Daoy (cell line): ENCODE data around the gene SULT4A1. TPM values are rescaled to one million over a fixed set of nuclear protein-coding genes. Genes with fewer than 3 reads are reported as not detected.
"Not testable (repeated sequence)": the region's sequence is repeated elsewhere in the genome, so short reads cannot be mapped to it uniquely, and the experiment has no call there.

Source experiments
- DNase-seq: peaks from one replicate; pipeline ENCODE4 v3.0.0-alpha.2; 2015; ENCODE audit warnings: low read depth
- total RNA-seq: library from RNA; depleted of rRNA; stranded (reverse); fragments of >200 nt; shearing (Covaris generic); gene quantifications from 2 replicates; pipeline ENCODE4 v1.2.3, GENCODE V29; 2014; rRNA removed

The SULT4A1 gene, protein sequence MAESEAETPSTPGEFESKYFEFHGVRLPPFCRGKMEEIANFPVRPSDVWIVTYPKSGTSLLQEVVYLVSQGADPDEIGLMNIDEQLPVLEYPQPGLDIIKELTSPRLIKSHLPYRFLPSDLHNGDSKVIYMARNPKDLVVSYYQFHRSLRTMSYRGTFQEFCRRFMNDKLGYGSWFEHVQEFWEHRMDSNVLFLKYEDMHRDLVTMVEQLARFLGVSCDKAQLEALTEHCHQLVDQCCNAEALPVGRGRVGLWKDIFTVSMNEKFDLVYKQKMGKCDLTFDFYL
- total RNA-seq: 1.0 and 2.2 TPM in 2 replicates

DNA sequence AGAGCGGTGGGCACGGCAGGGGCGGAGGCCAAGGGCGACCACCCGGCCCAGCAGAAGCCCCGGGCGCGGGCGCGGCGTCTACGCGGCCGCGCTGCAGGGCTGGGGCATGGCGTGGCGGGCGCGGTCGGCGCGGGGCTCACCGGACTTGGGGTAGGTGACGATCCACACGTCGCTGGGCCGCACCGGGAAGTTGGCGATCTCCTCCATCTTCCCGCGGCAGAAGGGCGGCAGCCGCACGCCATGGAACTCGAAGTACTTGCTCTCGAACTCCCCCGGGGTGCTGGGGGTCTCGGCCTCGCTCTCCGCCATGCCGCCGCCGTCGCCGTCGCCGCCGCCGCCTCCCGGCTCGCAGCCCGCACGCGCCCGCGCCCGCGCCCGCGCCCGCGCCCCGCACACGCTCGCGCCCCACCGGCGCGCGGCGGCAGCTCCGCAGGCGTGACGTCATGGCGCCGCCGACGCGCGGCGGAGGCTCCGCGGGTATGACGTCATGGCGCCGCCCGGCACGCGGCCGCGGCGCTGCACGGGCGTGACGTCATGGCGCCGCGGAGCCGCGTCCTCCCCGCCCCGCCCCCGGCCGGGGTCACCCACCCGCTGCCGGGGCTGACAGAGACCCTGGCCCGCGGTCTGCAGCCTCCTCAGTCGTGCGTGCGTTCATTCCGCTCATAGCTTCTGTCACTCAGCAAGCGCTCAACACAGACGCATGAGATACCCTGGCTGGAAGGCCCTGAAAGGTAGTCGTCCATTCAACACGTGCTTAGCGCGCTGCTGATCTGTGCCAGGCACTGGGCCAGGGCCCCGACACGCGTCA lies at the start of gene SULT4A1:
SULT4A1 (minus strand) TSS at position 440 of the 808 bp plus-strand sequence; CDS start at position 309, 131 bp downstream.
- DNase-seq: peak; percentile 53

DNA sequence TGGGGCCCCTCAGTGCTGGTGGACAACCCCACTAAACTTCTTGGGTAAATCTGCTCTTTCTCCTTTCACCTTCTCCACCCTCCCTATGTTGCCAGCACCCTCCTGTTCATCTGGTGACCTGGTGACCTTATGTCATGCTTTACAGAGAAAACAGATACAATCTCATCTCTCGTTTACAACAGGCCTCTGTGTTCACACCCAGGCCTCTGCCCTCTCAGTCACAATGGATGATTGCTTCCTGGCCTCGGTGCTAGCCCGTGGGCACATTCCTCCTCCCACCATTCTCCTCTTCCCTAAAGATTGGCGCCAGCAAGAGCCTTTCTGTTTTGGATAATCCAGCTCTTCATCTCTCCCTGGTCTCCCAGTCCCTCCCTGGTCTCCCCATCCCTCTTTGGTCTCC lies 49.0 kb upstream of the SULT4A1 start:
- DNase-seq: no peak

DNA sequence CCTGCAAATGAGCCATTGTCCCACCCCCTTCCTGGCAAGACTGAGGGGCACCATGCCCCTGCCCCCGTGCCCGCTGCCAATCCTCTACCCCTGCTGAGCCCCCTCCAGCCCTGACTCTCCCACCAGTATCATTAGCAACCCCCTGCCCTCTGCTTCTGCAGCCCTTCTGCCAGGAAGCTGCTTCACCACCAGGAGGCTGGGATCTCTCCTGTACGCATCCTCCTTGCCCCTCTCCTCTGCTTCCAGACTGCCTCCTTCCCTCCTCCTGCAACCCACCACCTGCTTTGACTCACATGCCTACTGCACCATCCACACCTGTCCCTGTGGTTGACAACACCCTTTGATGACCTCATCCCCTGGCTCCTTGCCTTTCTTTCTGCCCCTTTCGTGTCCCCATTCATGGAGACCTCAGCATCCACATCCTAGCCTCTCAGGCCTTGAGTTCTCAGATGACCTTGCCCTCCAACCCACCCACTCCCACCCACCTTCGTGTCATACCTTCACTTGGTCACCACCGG lies 47.9 kb upstream of the SULT4A1 start:
- no peak for DNase-seq

DNA sequence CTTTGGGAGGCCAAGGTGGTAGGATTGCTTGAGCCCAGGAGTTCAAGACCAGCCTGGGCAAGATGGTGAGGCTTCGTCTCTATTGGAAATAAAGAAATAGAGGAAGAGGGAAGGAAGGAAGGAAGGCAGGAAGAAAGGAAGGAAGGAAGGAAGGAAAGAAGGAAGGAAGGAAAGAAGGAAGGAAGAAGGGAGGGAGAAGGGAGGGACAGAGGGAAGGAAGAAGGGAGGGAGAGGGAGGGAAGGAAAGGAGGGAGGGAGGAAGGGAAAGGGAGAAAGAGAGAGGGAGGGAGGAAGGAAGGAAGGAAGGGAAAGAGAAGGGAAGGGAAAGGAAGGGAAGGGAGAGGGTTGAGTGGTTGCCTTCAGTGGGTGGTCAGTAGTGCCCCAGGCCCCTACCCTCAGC lies 47.4 kb upstream of the SULT4A1 start:
- no peak for DNase-seq

DNA sequence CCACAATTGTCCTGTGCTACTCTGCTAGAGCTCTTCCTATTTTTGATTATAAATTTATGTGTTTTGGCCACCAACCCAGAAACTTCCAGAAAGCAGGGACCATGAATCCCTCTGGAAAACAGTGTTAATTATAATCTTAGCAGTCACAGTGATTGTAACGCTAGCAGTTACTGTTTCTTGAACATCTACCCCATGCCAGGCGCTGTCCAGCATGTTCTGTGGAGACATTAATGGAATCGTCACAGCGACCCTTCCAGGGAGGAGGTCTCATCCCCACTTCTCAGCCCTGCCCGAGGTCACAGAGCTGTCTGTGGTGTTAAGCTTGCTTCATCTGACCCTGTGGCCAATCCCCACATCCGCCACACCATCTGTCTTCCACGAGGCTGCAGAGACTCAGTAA lies 43.4 kb upstream of the SULT4A1 start:
- DNase-seq: no peak

DNA sequence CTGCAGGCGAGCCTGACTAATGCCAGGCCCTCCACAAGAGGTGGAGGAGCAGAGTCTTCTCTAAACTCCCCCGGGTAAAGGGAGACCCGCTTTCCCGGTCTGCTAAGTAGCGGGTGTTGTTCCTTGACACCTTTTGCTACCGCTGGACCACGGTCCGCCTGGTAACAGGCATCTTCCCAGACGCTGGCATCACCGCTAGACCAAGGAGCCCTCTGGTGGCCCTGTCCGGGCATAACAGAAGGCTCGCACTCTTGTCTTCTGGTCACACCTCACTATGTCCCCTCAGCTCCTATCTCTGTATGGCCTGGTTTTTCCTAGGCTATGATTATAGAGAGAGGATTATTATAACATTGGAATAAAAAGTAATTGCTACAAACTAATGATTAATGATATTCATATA lies 42.1 kb upstream of the SULT4A1 start:
- DNase-seq: not testable (repeated sequence)

DNA sequence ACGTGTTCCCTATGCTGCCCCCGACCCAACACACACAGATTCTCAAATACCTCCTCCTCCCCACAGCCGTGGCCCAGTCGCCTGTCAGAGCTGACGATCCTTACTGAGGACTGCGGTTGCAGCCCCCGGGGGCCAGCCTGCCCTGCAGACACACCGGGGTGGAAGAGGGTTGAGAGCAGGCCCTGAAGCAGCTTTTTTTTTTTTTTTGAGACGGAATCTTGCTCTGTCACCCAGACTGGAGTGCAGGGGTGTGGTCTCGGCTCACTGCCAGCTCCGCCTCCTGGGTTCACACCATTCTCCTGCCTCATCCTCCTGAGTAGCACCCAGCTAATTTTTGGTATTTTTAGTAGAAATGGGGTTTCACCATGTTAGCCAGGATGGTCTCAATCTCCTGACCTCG lies 40.7 kb upstream of the SULT4A1 start:
- DNase-seq: not testable (repeated sequence)

DNA sequence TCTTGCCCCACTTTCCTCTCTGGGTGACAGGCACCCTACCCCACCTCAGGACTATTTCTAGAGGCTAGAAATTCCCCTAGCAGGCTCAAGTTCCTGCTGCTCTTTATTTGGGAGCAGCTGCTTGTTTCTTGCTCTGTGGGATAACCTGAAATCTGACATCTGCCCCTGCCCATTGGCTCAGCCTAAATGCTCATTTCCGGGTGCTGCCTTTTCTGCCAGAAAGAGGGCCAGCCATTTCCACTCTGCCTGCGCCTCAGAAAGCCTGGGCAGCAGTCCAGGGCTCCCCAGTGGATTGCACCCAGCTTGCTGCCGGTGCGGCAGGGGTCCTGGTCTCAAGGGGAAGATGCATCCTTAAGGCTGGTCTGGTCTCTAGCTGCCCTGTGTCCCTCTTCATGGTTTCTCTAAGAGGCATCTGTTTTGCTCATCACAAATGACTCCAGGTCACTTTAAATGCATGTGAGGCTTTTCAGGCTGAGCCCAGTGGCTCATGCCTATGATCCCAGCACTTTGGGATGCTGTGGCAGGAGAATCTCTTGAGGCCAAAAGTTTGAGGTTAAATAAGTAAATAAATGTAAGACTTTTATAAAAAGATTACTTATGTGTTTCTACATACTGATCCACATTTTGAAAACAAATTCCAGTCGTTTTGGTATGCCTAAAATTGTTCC lies 39.8 kb upstream of the SULT4A1 start:
- DNase-seq: no peak

DNA sequence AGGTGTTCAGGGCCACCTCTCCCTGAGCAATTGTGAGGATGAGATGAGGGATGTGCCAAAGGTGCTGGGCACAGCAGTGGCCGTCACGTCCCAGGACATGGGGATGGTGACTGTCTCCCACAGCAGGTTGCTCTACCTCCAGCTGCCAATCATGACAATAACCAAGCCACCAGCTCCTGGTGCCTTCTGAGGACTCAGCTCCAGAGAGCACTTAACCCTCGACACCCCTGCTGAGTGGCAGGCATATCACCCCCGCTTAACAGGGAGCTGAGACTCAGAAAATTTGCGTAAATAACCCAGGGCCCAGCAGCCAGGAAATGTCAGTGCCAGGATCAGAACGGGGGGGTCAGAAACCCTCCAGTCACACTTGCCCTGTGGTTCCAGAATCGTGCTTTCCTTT lies 37.9 kb upstream of the SULT4A1 start:
- DNase-seq: no peak

DNA sequence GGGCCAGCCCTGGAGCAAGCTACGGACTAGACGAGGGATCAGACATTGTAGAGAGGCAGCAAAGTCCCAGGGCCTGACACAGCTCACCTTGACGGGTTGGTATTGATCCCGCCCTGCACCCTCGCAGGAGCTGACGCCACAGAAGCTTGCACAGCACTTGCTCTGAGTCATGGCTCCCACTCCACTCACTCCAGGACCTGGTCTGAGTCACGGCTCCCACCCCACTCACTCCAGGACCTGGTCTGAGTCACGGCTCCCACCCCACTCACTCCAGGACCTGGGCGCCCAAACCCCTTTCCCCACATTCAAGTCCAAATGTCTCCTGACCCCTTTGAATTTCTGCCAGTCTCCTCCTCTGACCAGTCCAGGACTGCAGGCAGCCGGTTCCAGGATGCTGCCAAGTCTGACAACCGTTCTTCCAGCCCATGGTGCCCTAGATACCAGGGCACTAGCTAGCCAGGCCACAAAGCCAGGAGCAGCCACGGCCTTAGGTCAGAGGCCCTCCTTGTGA lies 35.5 kb upstream of the SULT4A1 start:
- peak; percentile 27 for DNase-seq

DNA sequence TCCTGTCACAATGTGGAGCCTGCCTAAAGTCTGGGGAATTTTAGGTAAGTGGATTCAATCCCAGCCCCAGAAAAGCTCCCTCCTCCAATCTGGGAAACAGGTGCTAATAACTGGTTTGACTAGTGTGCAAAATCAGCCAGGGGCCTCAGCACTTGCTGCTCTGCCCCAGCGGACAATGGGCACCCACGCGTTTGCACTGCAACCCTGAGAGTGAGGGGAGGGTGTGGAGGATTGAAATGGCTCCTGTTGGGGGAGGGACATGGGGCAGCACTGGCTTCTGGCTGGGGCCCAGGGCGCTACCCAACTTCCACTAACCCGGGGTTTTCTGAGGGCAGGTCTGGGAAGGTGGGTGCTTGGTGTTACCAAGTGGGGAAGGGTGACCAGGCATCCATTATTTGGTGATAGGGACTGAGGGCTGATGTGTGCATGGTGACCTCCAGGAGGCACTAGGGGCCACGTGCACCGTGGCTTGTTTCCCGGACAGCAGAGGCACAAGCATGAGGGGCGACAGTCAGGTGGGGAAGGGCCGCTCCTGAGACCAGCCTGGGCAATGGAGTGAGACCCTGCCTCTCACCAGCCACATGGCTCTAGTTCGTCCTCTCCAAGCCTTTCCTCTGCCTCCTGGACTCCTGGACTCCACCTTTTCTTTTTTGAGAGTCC lies 33.8 kb upstream of the SULT4A1 start:
- DNase-seq: no peak

DNA sequence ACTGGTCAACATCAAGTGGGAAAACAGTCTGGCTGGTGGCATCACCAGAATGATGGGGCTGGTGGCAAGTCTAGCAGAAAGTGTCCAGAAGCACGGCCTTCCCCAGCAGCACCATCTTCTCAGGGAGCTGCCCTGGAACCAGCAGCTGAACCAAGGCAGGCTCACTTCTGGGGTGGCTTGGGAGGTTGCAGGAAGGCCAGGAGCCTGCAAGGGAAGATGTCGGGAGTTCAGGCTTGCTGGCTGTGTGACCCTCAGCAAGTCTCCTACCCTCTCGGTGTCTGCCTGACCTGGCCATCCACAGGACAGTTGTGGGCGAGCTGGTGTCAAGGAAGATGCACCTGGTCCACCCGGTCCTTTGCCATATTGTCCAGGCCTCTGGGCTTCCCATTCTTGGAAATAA lies 31.8 kb upstream of the SULT4A1 start:
- DNase-seq: no peak

DNA sequence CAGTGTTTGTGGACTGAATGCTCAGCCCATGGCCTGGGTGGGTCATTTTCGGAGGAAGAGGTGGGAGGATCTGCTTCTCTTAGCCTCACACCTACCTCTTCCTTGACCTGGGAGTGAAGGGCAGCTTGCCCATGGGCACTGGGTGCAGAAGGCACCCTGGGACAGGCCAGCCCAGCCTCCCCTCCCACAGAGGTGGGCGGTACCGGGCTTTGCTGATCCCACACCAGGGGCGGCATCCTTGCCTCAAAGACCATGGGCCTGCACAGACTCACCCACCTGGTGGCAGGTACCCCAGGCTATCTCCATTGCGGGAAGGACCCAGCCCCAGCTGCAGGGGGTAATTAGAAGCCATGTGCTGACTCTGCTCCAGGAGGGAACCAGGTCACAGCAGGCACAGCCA lies 31.0 kb upstream of the SULT4A1 start:
- no peak for DNase-seq

DNA sequence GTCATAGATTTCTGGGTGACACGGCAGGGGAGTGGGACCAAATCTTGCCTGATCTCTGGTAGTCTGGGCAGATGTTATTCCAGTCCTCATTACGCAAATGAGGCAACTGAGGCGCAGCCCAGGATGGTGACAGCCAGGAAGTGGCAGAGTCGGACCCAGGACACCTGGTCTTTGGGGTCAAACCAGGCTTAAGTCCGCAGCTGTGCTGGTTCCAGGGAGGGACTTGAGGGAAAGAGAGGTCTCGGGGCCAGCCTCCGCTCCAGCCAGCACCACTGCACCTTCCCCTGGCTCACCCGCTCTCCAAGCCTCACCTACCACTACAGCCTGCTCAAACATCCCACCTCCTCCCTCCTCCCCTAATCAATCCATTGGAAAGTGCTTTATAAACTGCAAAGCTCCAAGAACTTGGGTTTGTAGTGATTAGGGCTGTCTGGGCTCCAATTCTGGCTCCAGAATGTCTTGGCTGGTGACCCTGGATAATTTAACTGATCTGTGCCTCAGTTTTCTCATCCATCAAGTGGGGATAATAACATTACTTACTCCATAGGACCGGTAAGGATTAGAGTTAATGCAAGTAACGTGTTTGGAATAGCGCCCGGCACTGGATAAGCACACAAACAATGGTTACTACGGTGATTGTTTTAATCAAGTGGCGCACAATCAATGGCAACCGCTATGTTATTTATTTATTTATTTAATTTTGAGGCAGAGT lies 30.0 kb upstream of the SULT4A1 start:
- no peak for DNase-seq

DNA sequence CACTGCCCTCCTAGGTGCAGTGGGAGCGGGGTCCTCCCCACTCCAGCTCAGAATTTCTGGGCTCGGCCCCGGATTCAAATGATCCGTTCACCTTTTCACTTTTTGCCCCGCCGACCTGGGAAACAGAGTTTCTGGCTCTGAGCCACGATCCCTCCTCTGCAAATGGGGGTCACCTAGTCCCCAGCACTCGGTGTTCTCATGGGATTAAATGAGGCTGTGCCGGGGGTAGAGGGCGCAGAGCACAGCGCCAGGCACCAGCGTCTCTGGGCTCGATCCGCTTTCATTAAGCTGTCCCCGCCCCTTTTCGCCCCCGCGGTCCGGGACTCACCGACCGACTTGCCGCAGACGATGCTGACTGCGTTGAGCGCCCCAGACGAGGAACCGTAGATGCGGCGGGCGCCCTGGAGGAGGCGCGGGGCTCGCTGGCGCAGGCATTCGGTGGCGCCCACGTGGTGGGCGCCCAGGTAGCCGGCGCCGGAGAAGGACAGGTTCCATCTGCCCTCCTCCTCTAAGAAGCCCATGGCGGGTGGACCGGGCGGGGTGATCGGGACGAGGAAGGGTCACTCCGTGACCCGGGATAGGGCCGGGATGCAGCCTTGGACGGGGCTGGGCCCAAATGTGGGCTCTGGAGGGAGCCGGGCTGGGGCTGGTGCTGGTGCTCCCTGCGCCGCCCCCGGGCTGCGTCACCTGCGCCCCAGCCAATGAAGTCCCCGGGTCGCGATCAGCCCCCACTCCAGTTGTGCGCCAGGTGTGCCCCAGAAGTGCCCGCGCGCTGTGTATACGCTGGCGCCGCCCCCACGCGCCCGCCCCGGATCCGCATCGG lies 29.3 kb upstream of the SULT4A1 start, which contains the start of gene PNPLA5:
PNPLA5 (minus strand) TSS at position 654 of the 823 bp plus-strand sequence; CDS start at position 521, 133 bp downstream.
- peak; percentile 39 for DNase-seq

DNA sequence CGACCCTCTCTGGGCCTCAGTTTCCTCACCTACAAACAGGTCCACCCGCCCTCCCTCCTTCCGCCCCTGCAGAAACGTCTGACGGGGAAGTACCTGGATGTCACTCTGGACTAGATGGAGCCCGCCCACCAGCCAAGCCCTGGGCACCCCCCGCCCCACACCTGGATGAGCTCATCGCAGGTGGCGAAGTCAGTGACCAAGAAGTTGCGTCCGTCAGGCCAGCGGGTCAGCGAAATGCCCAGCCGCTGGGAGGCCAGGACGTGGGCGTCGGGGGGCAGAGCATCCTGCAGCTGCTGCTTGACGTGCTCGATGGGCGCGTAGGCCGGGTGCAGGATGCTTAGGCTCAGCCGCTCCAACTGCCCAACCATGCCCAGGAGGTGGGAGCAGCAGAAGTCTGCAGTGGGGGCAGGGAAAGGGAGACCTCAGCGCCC lies 28.6 kb upstream of the SULT4A1 start:
- DNase-seq: no peak

DNA sequence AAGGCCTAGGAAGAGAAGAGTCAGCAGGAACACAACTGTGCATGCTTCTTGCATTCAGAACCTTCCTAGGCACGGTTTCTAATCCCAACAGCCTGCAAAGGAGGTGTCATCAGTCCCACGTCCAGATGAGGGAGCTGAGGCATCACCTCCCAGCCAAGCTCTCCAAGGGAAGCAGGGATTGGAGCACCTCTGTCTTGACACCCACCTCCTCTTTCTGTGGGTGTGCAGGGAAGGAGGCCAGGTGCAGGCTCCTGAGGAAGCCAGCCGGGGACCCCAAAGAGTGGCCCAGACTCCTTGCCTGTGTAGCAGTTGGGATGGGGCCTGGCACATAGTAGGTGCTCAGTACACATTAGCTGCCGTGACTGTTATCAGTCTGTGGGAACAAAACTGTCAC lies 27.5 kb upstream of the SULT4A1 start:
- peak; percentile 26 for DNase-seq

DNA sequence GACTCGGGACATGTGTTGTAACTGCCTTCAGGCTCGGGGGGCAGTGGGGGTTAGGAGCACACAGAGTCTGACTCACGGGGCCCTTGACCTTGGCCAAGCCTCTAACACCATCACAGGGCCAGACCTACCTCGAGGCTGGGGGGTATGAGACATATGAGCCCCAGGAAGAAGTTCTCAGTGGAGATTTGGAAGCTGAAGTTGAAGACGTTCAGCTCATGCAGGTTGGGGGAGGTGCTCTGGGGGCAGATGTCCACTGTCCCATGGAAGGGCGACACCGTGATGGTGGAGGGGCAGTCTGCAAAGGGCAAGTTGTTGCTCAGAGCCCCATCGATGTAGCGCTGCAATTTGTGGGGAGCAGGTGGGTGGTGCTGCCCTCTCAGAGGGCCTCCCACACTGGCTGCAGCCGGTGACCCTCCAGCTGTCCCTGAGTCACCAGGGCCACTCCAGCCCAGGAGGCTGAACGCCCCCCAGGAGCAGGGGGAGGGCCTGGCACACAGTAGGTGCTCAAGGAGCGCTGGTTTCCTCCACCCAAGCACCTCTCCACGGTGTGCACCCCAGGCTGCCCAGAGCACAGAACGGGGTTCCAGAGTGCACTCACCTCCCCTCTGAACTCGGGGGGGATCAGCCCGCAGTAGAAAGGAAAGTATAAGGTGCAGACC lies 27.0 kb upstream of the SULT4A1 start:
- no peak for DNase-seq

DNA sequence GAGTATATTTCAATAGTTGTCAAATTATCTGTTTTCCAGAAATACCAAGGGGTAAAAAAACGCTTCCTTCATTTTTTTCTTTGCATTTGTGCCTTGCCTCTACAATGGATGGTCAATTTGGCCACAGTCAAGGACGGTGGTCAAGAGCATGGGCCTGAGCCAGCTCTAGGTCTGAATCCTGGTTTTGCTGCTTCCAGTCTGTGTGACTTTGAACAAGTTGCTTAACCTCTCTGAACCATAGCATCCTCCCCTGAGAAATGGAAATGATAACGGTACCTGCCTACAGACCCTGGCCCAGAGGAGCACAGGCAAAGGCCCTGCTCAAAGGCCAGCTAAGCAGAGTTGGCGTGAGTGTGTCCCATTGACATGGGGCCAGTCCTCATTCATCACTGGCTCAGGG lies 26.4 kb upstream of the SULT4A1 start:
- DNase-seq: no peak
